GM18951 (cell line): Measurements from ENCODE around the gene STRADA.

ENCODE experiments used
- POLR2A ChIP-seq: IDR thresholded peaks from 4 replicates; pipeline ENCODE4 v1.6.1; 2011; ENCODE audit warnings: mild to moderate bottlenecking; ENCODE audit not compliant: insufficient read length, insufficient read depth; ENCODE audit errors: extremely low read depth
- in situ Hi-C: fragments of 300-500 bp; cut with MboI; formaldehyde crosslinking; loops from one replicate; pipeline ENCODE4 v1.12.0; 2022; ENCODE audit warnings: low sequenced_read_pairs, mixed read lengths, inconsistent platforms; ENCODE audit not compliant: unreplicated experiment

STRADA gene

GRCh38 chr17:63701868-63702720, 39.5 kb downstream of the STRADA start:
- TF ChIP-seq POLR2A, result no peak
- in situ Hi-C loops, result no loop called here

GRCh38 chr17:63701456-63701820, 40.2 kb downstream of the STRADA start:
- TF ChIP-seq POLR2A, result no peak
- in situ Hi-C loops, result no loop called here

- in situ Hi-C loops, result no loop called here
- peak; percentile 34 for TF ChIP-seq POLR2A
These were observed 40.8 kb downstream of the STRADA start for GRCh38 chr17:63700528-63701455.

GRCh38 chr17:63699638-63700527, 41.7 kb downstream of the STRADA start, which contains the start of gene LIMD2:
TSS of gene LIMD2 (minus strand) at chr17:63700125. CDS start at chr17:63699298, 827 bp downstream.
- in situ Hi-C loops, result no loop called here

GRCh38 chr17:63698886-63699637, 42.5 kb downstream of the STRADA start:
- in situ Hi-C loops, result no loop called here
- peak; percentile 50 for TF ChIP-seq POLR2A

More at GRCh38 chr17:63699638-63700527, 41.7 kb downstream of the STRADA start, which contains the start of gene LIMD2:
- TF ChIP-seq POLR2A, result peak; percentile 74

- in situ Hi-C loops, result no loop called here
- TF ChIP-seq POLR2A, result no peak
These were observed 43.2 kb downstream of the STRADA start for GRCh38 chr17:63698381-63698885.

GRCh38 chr17:63697341-63698286, 44.0 kb downstream of the STRADA start:
- in situ Hi-C loops, result no loop called here

GRCh38 chr17:63696381-63696961, 45.1 kb downstream of the STRADA start:
- in situ Hi-C loops, result no loop called here
- no peak for TF ChIP-seq POLR2A

More at GRCh38 chr17:63697341-63698286, 44.0 kb downstream of the STRADA start:
- peak; percentile 23 for TF ChIP-seq POLR2A

GRCh38 chr17:63695889-63696288, 45.7 kb downstream of the STRADA start:
- in situ Hi-C loops, result no loop called here

GRCh38 chr17:63694950-63695773, 46.4 kb downstream of the STRADA start:
- in situ Hi-C loops, result no loop called here
- TF ChIP-seq POLR2A, result peak; percentile 48

More at GRCh38 chr17:63695889-63696288, 45.7 kb downstream of the STRADA start:
- TF ChIP-seq POLR2A, result no peak
